Nephron (organoid): ENCODE data around the gene EFCAB9.
A peak's percentile ranks its signal among the peaks of the same experiment; 100 is the strongest.

Source experiments
- H3K27ac Mint-ChIP-seq, 3 experiments: 2 replicates each; pipeline ENCODE4 v1.8.0; 2020; ENCODE audit warnings: mixed read lengths in 3 of 3, mild to moderate bottlenecking in 2 of 3, moderate library complexity in 1 of 3
- H3K27me3 Mint-ChIP-seq: 2 replicates; pipeline ENCODE4 v1.8.0; 2021; ENCODE audit warnings: low read depth, mild to moderate bottlenecking, moderate library complexity, mixed read lengths
- H3K36me3 Mint-ChIP-seq: 2 replicates; pipeline ENCODE4 v1.8.0; 2020; ENCODE audit warnings: low read depth, mixed read lengths
- H3K4me1 Mint-ChIP-seq: 2 replicates; pipeline ENCODE4 v1.8.0; 2020; ENCODE audit warnings: mixed read lengths
- H3K4me3 Mint-ChIP-seq, 3 experiments: 2 replicates each; pipeline ENCODE4 v1.8.0; 2020; ENCODE audit warnings: mild to moderate bottlenecking in 3 of 3, mixed read lengths in 3 of 3, moderate library complexity in 2 of 3
- H3K9me3 Mint-ChIP-seq: 2 replicates; pipeline ENCODE4 v1.8.0; 2020; ENCODE audit warnings: mixed read lengths
- CTCF ChIP-seq, 3 experiments: fragments of 200-600 bp; sonication (generic); IDR thresholded peaks; one replicate each; pipeline ENCODE4 v1.5.0; 2021; ENCODE audit warnings: antibody characterized with exemption in 3 of 3; ENCODE audit not compliant: unreplicated experiment in 3 of 3

EFCAB9 gene

GRCh38 chr5:172168311-172168710 is 25.7 kb upstream of the EFCAB9 start:
- TF ChIP-seq CTCF (IDR thresholded peaks at IDR 0.05; ENCODE audit: unreplicated experiment in 3 of 3) = no peak
- H3K27ac Mint-ChIP-seq = peak overlapping the region in 2 of 3 experiments; percentile 22 to 49

DNA sequence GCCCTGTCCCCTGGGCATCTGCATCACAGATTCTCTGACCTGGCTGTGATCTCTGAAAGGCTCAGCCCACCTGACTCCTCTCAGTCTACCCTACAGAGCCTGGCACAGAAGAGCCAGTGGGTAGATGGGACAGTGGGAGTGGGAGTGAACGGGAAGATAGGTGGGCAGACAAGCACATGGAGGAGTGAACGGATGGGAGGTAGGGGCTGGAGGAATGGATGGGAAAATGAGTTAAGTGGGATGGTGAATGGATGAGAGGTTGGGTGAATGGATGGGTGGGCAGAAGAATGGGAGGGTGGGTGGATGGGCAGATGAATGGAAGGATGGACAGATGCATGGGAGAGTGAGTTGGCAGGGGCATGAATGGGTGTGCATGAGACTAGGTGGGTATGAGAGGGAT is 24.8 kb upstream of the EFCAB9 start:
- Mint-ChIP-seq H3K27me3 (peaks cover 6% of the 10 kb centered on the region), H3K4me1 (peaks cover 39% of the 10 kb centered on the region), H3K36me3 (no peaks in the 10 kb centered on the region), H3K4me3 (no peak overlapping the region), H3K9me3 (no peaks in the 10 kb centered on the region), H3K27ac (no peak overlapping the region)
- no peak for TF ChIP-seq CTCF (IDR thresholded peaks at IDR 0.05; ENCODE audit: unreplicated experiment in 3 of 3)

More at GRCh38 chr5:172168311-172168710, 25.7 kb upstream of the EFCAB9 start:
- Mint-ChIP-seq H3K27me3 (peaks cover 6% of the 10 kb centered on the region), H3K36me3 (no peaks in the 10 kb centered on the region), H3K4me1 (peaks cover 39% of the 10 kb centered on the region), H3K9me3 (no peaks in the 10 kb centered on the region), H3K4me3 (no peak overlapping the region)

- Mint-ChIP-seq H3K36me3 (no peaks in the 10 kb centered on the region), H3K27me3 (peaks cover 11% of the 10 kb centered on the region), H3K27ac (no peak overlapping the region), H3K4me1 (peaks cover 29% of the 10 kb centered on the region), H3K4me3 (no peak overlapping the region), H3K9me3 (no peaks in the 10 kb centered on the region)
- no peak for TF ChIP-seq CTCF (IDR thresholded peaks at IDR 0.05; ENCODE audit: unreplicated experiment in 3 of 3)
These were observed 23.7 kb upstream of the EFCAB9 start for GRCh38 chr5:172170251-172170701.

- no peaks in the 10 kb centered on the region for H3K36me3 Mint-ChIP-seq
- TF ChIP-seq CTCF (IDR thresholded peaks at IDR 0.05; ENCODE audit: unreplicated experiment in 3 of 3) = no peak
- H3K4me3 Mint-ChIP-seq = no peak overlapping the region
- peaks cover 11% of the 10 kb centered on the region for H3K27me3 Mint-ChIP-seq
- peaks cover 30% of the 10 kb centered on the region for H3K4me1 Mint-ChIP-seq
- no peak overlapping the region for H3K27ac Mint-ChIP-seq
- H3K9me3 Mint-ChIP-seq = no peaks in the 10 kb centered on the region
These were observed 22.9 kb upstream of the EFCAB9 start for GRCh38 chr5:172171118-172171517.

GRCh38 chr5:172172912-172173563 is 20.9 kb upstream of the EFCAB9 start:
- H3K36me3 Mint-ChIP-seq = no peaks in the 10 kb centered on the region
- no peak for TF ChIP-seq CTCF (IDR thresholded peaks at IDR 0.05; ENCODE audit: unreplicated experiment in 3 of 3)
- H3K4me1 Mint-ChIP-seq = peaks cover 15% of the 10 kb centered on the region
- H3K9me3 Mint-ChIP-seq = no peaks in the 10 kb centered on the region
- H3K27me3 Mint-ChIP-seq = peaks cover 15% of the 10 kb centered on the region
- H3K4me3 Mint-ChIP-seq = no peak overlapping the region
- H3K27ac Mint-ChIP-seq = peak overlapping the region in 2 of 3 experiments; percentile 31 to 67

- H3K36me3 Mint-ChIP-seq = no peaks in the 10 kb centered on the region
- H3K27ac Mint-ChIP-seq = peak overlapping the region; percentile 26 to 67 (median 31)
- peaks cover 18% of the 10 kb centered on the region for H3K27me3 Mint-ChIP-seq
- no peaks in the 10 kb centered on the region for H3K9me3 Mint-ChIP-seq
- no peak overlapping the region for H3K4me3 Mint-ChIP-seq
- peaks cover 12% of the 10 kb centered on the region for H3K4me1 Mint-ChIP-seq
- TF ChIP-seq CTCF (IDR thresholded peaks at IDR 0.05; ENCODE audit: unreplicated experiment in 3 of 3) = no peak
These were observed 20.3 kb upstream of the EFCAB9 start for GRCh38 chr5:172173564-172174153.
